ENCODE results near the gene NUP62.

The NUP62 gene

GRCh38 chr19:49911381-49912145, 17.7 kb downstream of the NUP62 start:
- TF ChIP-seq CTCF (IDR thresholded peaks at IDR 0.05; ENCODE audit: control insufficient read depth, insufficient read depth, low read depth, low read length, missing control alignments): no peak
- no peak for DNase-seq (ENCODE audit: low read depth)
- no peak overlapping the region for H3K4me3 ChIP-seq (ENCODE audit: control insufficient read depth, low read depth, low read length)

- TF ChIP-seq CTCF (IDR thresholded peaks at IDR 0.05; ENCODE audit: control insufficient read depth, insufficient read depth, low read depth, low read length, missing control alignments): no peak
- DNase-seq (ENCODE audit: low read depth): no peak
- no peak overlapping the region for H3K4me3 ChIP-seq (ENCODE audit: control insufficient read depth, low read depth, low read length)
Observed at GRCh38 chr19:49910179-49910578, 19.1 kb downstream of the NUP62 start.

GRCh38 chr19:49908480-49909420, 20.6 kb downstream of the NUP62 start:
- no peak for DNase-seq (ENCODE audit: low read depth)
- no peak overlapping the region for H3K4me3 ChIP-seq (ENCODE audit: control insufficient read depth, low read depth, low read length)
- TF ChIP-seq CTCF (IDR thresholded peaks at IDR 0.05; ENCODE audit: control insufficient read depth, insufficient read depth, low read depth, low read length, missing control alignments): no peak

GRCh38 chr19:49907745-49908446, 21.4 kb downstream of the NUP62 start:
- DNase-seq (ENCODE audit: low read depth): no peak
- H3K4me3 ChIP-seq (ENCODE audit: control insufficient read depth, low read depth, low read length): no peak overlapping the region
- no peak for TF ChIP-seq CTCF (IDR thresholded peaks at IDR 0.05; ENCODE audit: control insufficient read depth, insufficient read depth, low read depth, low read length, missing control alignments)

GRCh38 chr19:49906879-49907564, 22.3 kb downstream of the NUP62 start:
- TF ChIP-seq CTCF (IDR thresholded peaks at IDR 0.05; ENCODE audit: control insufficient read depth, insufficient read depth, low read depth, low read length, missing control alignments): no peak

GRCh38 chr19:49904136-49904535, 25.2 kb downstream of the NUP62 start:
- DNase-seq (ENCODE audit: low read depth): no peak
- TF ChIP-seq CTCF (IDR thresholded peaks at IDR 0.05; ENCODE audit: control insufficient read depth, insufficient read depth, low read depth, low read length, missing control alignments): no peak
- H3K4me3 ChIP-seq (ENCODE audit: control insufficient read depth, low read depth, low read length): no peak overlapping the region

More at GRCh38 chr19:49906879-49907564, 22.3 kb downstream of the NUP62 start:
- no peak overlapping the region for H3K4me3 ChIP-seq (ENCODE audit: control insufficient read depth, low read depth, low read length)
- DNase-seq (ENCODE audit: low read depth): no peak

Measured in AG09309 (cell line).